Measurements from ENCODE around the gene MCL1.
"Not testable (repeated sequence)": the region's sequence is repeated elsewhere in the genome, so short reads cannot be mapped to it uniquely, and the experiment has no call there.

MCL1 gene

DNA sequence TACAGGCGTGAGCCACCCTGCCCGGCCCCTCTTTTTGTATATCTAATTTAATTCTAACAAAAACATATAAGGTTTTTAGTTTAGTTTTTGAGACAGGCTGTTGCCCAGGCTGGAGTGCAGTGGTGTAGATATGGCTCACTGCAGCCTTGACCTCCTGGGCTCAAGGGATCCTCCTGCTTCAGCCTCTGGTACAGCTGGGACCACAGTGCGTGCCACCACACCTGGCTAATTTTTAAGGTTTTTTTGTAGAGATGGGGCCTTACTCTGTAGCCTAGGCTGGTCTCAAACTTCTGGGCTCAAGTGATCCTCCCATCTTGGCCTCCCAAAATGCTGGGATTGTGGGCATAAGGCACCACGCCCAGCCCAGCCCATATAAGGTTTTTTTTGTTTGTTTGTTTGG is 31.2 kb upstream of the MCL1 start:
- TF ChIP-seq, protein P1, sequence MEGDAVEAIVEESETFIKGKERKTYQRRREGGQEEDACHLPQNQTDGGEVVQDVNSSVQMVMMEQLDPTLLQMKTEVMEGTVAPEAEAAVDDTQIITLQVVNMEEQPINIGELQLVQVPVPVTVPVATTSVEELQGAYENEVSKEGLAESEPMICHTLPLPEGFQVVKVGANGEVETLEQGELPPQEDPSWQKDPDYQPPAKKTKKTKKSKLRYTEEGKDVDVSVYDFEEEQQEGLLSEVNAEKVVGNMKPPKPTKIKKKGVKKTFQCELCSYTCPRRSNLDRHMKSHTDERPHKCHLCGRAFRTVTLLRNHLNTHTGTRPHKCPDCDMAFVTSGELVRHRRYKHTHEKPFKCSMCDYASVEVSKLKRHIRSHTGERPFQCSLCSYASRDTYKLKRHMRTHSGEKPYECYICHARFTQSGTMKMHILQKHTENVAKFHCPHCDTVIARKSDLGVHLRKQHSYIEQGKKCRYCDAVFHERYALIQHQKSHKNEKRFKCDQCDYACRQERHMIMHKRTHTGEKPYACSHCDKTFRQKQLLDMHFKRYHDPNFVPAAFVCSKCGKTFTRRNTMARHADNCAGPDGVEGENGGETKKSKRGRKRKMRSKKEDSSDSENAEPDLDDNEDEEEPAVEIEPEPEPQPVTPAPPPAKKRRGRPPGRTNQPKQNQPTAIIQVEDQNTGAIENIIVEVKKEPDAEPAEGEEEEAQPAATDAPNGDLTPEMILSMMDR (conservative IDR thresholded peaks at IDR 0.05) = no peak
- no peak for TF ChIP-seq ZFX (IDR thresholded peaks at IDR 0.05)
- no peak overlapping the region for H3K27ac ChIP-seq

- TF ChIP-seq, protein P1 (conservative IDR thresholded peaks at IDR 0.05) = no peak
- no peak for TF ChIP-seq ZFX (IDR thresholded peaks at IDR 0.05)
Observed at GRCh38 chr1:150609732-150610131, 30.3 kb upstream of the MCL1 start.

DNA sequence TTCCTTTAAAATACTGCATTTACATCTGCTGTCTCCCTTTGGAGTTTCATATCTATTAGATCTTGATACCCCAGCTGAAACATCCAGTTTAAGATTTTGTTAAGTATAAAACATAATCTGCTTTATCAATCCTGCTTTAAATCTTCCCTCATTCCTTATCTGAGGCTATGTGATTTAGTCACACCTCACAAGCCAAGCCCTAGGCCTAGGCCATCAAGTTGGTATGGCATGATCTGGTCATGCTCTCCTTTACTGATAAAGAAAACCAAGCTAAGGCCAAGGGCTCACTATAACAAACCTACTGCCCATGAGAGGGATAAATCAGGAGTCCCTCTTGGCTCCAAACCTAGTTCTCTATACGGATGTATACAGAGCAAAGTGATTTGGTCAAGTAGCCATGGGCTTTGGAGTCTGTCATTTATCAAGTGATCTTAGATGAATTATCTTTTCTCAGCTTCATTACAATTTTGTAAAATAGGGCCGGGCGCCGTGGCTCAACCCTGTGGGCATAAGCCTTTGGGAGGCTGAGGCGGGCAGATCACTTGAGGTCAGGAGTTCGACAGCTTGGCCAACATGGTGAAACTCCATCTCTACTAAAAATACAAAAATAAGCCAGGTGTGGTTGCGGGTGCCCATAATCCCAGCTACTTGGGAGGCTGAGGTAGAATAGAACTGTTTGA is 27.2 kb upstream of the MCL1 start:
- H3K27ac ChIP-seq = no peak overlapping the region
- TF ChIP-seq, protein P1 (conservative IDR thresholded peaks at IDR 0.05) = no peak
- no peak for TF ChIP-seq ZFX (IDR thresholded peaks at IDR 0.05)

More at GRCh38 chr1:150609732-150610131, 30.3 kb upstream of the MCL1 start:
- H3K27ac ChIP-seq = no peak overlapping the region

DNA sequence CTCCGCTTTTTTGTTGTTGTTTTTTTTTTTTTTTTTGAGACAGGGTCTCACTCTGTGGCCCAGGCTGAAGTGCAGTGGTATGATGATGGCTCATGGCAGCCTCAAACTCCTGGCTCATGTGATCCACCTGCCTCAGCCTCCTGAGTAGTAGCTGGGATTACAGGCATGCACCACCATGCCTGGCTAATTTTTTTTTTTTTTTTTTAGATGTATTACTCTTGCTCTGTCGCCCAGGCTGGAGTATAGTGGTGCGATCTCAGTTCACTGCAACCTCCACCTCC is 26.0 kb upstream of the MCL1 start:
- H3K27ac ChIP-seq = not testable (repeated sequence)

DNA sequence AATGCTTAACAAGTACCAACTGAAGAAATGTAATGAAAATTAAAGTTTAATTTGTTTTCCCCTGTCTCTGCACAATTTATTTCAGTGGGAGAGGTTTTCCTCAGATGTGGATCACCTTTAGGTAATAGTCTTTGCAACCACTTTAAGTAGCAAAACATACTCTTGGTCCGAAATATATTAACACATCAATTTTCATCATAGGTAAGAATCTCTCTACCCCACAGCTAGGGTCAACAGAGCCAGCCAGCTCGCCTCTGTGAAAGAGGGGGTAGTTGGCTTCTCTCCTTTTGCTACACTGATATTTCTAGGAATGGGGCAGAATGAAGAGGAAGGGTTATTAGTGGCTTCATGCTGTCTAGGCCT is 24.8 kb upstream of the MCL1 start:
- no peak overlapping the region for H3K27ac ChIP-seq
- TF ChIP-seq ZFX (IDR thresholded peaks at IDR 0.05) = no peak
- TF ChIP-seq, protein P1 (conservative IDR thresholded peaks at IDR 0.05) = no peak

- H3K27ac ChIP-seq = no peak overlapping the region
- TF ChIP-seq, protein P1 (conservative IDR thresholded peaks at IDR 0.05) = no peak
- no peak for TF ChIP-seq ZFX (IDR thresholded peaks at IDR 0.05)
Observed at GRCh38 chr1:150603711-150604110, 24.3 kb upstream of the MCL1 start.

GRCh38 chr1:150602372-150602771 is 23.0 kb upstream of the MCL1 start:
- not testable (repeated sequence) for H3K27ac ChIP-seq

DNA sequence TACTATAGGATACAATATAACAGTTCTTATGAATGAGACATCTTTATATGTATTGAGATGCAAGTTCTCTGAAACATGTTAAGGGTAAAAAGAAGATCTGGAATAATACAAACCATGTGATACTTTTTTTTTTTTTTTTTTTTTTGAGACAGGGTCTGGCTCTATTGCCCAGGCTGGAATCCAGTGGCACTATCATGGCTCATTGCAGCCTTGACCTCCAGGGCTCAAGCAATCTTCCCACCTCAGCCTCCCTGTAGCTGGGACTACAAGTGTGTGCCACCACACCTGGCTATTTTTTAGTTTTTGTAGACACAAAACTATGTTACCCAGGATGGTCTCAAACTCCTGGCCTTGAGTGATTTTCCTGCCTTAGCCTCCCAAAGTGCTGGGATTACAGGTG is 22.1 kb upstream of the MCL1 start:
- TF ChIP-seq ZFX (IDR thresholded peaks at IDR 0.05) = no peak
- TF ChIP-seq, protein P1 (conservative IDR thresholded peaks at IDR 0.05) = no peak
- no peak overlapping the region for H3K27ac ChIP-seq

DNA sequence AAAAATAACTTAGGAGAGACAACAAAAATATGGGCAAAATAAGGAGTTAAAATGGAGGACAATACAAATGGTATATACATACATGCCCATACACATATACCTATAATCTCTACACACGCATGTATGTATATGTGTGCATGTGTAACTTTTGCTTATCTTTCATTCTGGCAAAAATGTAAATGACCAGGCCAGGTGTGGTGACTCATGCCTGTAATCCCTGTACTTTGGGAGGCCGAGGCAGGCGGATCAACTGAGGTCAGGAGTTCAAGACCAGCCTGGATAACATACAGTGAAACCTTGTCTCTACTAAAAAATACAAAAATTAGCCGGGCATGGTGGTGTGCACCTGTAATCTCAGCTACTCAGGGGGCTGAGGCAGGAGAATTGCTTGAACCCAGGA is 18.9 kb upstream of the MCL1 start:
- H3K27ac ChIP-seq = not testable (repeated sequence)

Measured in C4-2B (cell line).